ENCODE results near the gene TRIB2. TPM values are rescaled to one million over a fixed set of nuclear protein-coding genes. Genes with fewer than 3 reads are reported as not detected.

TRIB2 gene
- total and polyA plus RNA-seq, 2 donors from 2014 or later: 29.6 to 69.2 TPM

GRCh38 chr2:12732651-12733050 lies 15.9 kb downstream of the TRIB2 start:
- Histone ChIP-seq H3K4me1 (ENCODE audit: control insufficient read depth in 2 of 3, insufficient read depth in 2 of 3, low read depth in 1 of 3, low read length in 3 of 3) (peaks cover 0 to 59% (median 13%) of the 10 kb centered on the region in 3 donors), H3K9me3 (ENCODE audit: control insufficient read depth in 2 of 3, insufficient read depth in 1 of 3, low read length in 3 of 3) (no peaks in the 10 kb centered on the region), H3K36me3 (ENCODE audit: control insufficient read depth in 2 of 3, insufficient read depth in 3 of 3, low read length in 3 of 3) (peaks cover 13 to 21% (median 16%) of the 10 kb centered on the region in 3 donors), H3K27ac (ENCODE audit: low read depth in 2 of 2, low read length in 2 of 2) (peak overlapping the region; percentile 28 to 61), H3K27me3 (ENCODE audit: control insufficient read depth, insufficient read depth, low read length) (no peaks in the 10 kb centered on the region), H3K9ac (ENCODE audit: low read length in 3 of 3) (no peak overlapping the region), H3K4me3 (ENCODE audit: low read length in 3 of 3) (no peak overlapping the region)
- TF ChIP-seq CTCF (IDR thresholded peaks at IDR 0.05; ENCODE audit: borderline replicate concordance, extremely low read depth, insufficient read depth): no peak
- intact Hi-C loops (cut with DNase I): no loop called here
- FAIRE-seq (no peak), DNase-seq (peak in 1 of 5 donors; percentile 83)

- Histone ChIP-seq H3K9me3 (ENCODE audit: control insufficient read depth in 2 of 3, insufficient read depth in 1 of 3, low read length in 3 of 3) (no peaks in the 10 kb centered on the region), H3K4me1 (ENCODE audit: control insufficient read depth in 2 of 3, insufficient read depth in 2 of 3, low read depth in 1 of 3, low read length in 3 of 3) (peaks cover 0 to 47% (median 12%) of the 10 kb centered on the region in 3 donors), H3K9ac (ENCODE audit: low read length in 3 of 3) (peak overlapping the region in 1 of 3 donors; percentile 44), H3K4me3 (ENCODE audit: low read length in 3 of 3) (no peak overlapping the region), H3K27me3 (ENCODE audit: control insufficient read depth, insufficient read depth, low read length) (no peaks in the 10 kb centered on the region), H3K27ac (ENCODE audit: low read depth in 2 of 2, low read length in 2 of 2) (peak overlapping the region; percentile 55 to 63), H3K36me3 (ENCODE audit: control insufficient read depth in 2 of 3, insufficient read depth in 3 of 3, low read length in 3 of 3) (peaks cover 13 to 16% (median 15%) of the 10 kb centered on the region in 3 donors)
- no peak for FAIRE-seq
- DNase-seq: no peak
- TF ChIP-seq CTCF (IDR thresholded peaks at IDR 0.05; ENCODE audit: borderline replicate concordance, extremely low read depth, insufficient read depth): no peak
- intact Hi-C loops (cut with DNase I): no loop called here
Measured at GRCh38 chr2:12733846-12734245, 17.1 kb downstream of the TRIB2 start.

- H3K27ac ChIP-seq (ENCODE audit: low read depth in 2 of 2, low read length in 2 of 2): peak overlapping the region; percentile 63 to 75
- peaks cover 12 to 18% (median 15%) of the 10 kb centered on the region in 3 donors for H3K36me3 ChIP-seq (ENCODE audit: control insufficient read depth in 2 of 3, insufficient read depth in 3 of 3, low read length in 3 of 3)
Measured at GRCh38 chr2:12734914-12735654, 18.3 kb downstream of the TRIB2 start.

More at GRCh38 chr2:12734914-12735654, 18.3 kb downstream of the TRIB2 start:
- H3K4me3 ChIP-seq (ENCODE audit: low read length in 3 of 3): no peak overlapping the region
- intact Hi-C loops (cut with DNase I): no loop called here
- peaks cover 0 to 44% (median 12%) of the 10 kb centered on the region in 3 donors for H3K4me1 ChIP-seq (ENCODE audit: control insufficient read depth in 2 of 3, insufficient read depth in 2 of 3, low read depth in 1 of 3, low read length in 3 of 3)
- DNase-seq (no peak), FAIRE-seq (no peak)
- no peaks in the 10 kb centered on the region for H3K27me3 ChIP-seq (ENCODE audit: control insufficient read depth, insufficient read depth, low read length)
- H3K9me3 ChIP-seq (ENCODE audit: control insufficient read depth in 2 of 3, insufficient read depth in 1 of 3, low read length in 3 of 3): no peaks in the 10 kb centered on the region
- peak overlapping the region in 1 of 3 donors; percentile 44 for H3K9ac ChIP-seq (ENCODE audit: low read length in 3 of 3)
- TF ChIP-seq CTCF (IDR thresholded peaks at IDR 0.05; ENCODE audit: borderline replicate concordance, extremely low read depth, insufficient read depth): no peak
